Suprapubic skin (tissue), 4 donors: ENCODE measurements around the gene SPA17. TPM values are rescaled to one million over a fixed set of nuclear protein-coding genes. Genes with fewer than 3 reads are reported as not detected.

Source experiments
- DNase-seq, 2 donors: peaks; one replicate each; pipeline ENCODE4 v3.0.0-alpha.2; 2019; ENCODE audit warnings: low spot score in 2 of 2
- H3K27ac ChIP-seq: fragments of 200-600 bp; sonication (generic); one replicate; pipeline ENCODE4 v1.5.1; 2019
- H3K27me3 ChIP-seq: fragments of 200-600 bp; sonication (generic); one replicate; pipeline ENCODE4 v1.5.1; 2019
- H3K36me3 ChIP-seq: fragments of 200-600 bp; sonication (generic); one replicate; pipeline ENCODE4 v1.5.1; 2019
- H3K4me1 ChIP-seq: fragments of 200-600 bp; sonication (generic); one replicate; pipeline ENCODE4 v1.5.1; 2019
- H3K4me3 ChIP-seq: fragments of 200-600 bp; sonication (generic); one replicate; pipeline ENCODE4 v1.5.1; 2019; ENCODE audit warnings: mild to moderate bottlenecking
- H3K9me3 ChIP-seq: fragments of 200-600 bp; sonication (generic); one replicate; pipeline ENCODE4 v1.5.1; 2019
- POLR2AphosphoS5 ChIP-seq, 3 donors: sonication (generic); formaldehyde crosslinking; IDR thresholded peaks; one replicate each; pipeline ENCODE4 v1.6.1; 2017; ENCODE audit warnings: antibody characterized with exemption in 3 of 3
- WGBS: methylation state at CpG from one replicate; pipeline ENCODE4 v1.1.5; 2018; 5-methylcytosine and 5-hydroxymethylcytosine counted together
- total RNA-seq, 4 donors: library from RNA; depleted of rRNA; stranded (reverse); fragments of >200 nt; gene quantifications; one replicate each; pipeline ENCODE4 v1.1.0, GENCODE V29; 2016
- TF ChIP-seq, protein P1 (sequence below), 2 donors: fragments of 200-600 bp in 1 of 2; fragments of 450-650 bp in 1 of 2; sonication (generic) in 1 of 2; IDR thresholded peaks; one replicate each; pipeline ENCODE4 v1.5.1; 2016 to 2019; ENCODE audit warnings: antibody characterized with exemption in 2 of 2, mild to moderate bottlenecking in 1 of 2, moderate library complexity in 1 of 2

SPA17 gene
- total RNA-seq, 4 donors from 2014 or later: 1.1 to 8.1 (median 2.4) TPM

DNA sequence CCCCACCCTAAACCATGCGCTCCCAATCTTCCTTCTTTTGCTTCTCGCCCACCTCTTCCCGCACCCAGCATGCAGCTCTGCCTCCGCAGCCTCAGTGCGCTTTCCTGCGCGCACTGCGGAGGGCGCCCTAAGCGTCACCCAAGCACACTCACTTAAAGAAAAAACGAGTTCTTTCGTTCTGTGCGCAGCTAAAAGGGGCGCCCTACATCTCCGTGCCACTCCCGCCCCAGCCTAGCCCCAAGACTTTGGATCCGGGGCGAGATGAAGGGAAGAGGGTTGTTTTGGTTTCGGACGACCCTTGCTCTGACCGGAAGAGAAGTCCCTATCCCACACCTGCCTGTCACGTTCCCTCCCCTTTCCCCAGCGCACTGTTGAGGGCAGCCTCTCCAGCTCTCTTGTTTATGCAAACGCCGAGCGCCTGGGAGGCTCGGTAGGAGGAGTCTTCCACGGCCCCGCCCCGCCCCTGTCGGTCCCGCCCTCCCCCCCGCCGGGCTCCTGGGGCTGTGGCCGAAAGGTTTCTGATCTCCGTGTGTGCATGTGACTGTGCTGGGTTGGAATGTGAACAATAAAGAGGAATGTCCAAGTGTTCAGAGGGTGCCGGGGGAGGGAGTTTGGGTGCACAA, 73.0 kb downstream of the SPA17 start:
- no peak for TF ChIP-seq POLR2AphosphoS5 (IDR thresholded peaks at IDR 0.05)
- TF ChIP-seq, protein P1, sequence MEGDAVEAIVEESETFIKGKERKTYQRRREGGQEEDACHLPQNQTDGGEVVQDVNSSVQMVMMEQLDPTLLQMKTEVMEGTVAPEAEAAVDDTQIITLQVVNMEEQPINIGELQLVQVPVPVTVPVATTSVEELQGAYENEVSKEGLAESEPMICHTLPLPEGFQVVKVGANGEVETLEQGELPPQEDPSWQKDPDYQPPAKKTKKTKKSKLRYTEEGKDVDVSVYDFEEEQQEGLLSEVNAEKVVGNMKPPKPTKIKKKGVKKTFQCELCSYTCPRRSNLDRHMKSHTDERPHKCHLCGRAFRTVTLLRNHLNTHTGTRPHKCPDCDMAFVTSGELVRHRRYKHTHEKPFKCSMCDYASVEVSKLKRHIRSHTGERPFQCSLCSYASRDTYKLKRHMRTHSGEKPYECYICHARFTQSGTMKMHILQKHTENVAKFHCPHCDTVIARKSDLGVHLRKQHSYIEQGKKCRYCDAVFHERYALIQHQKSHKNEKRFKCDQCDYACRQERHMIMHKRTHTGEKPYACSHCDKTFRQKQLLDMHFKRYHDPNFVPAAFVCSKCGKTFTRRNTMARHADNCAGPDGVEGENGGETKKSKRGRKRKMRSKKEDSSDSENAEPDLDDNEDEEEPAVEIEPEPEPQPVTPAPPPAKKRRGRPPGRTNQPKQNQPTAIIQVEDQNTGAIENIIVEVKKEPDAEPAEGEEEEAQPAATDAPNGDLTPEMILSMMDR (IDR thresholded peaks at IDR 0.05): peak in 1 of 2 donors; percentile 29
- H3K27me3 ChIP-seq: peaks cover 90% of the 10 kb centered on the region
- under 1% methylated on average over 21 of the region's 37 CpGs for WGBS
- H3K4me1 ChIP-seq: peaks cover 22% of the 10 kb centered on the region
- H3K36me3 ChIP-seq: no peaks in the 10 kb centered on the region
- H3K4me3 ChIP-seq: peak overlapping the region; percentile 54
- DNase-seq: peak; percentile 83 to 84
- no peaks in the 10 kb centered on the region for H3K9me3 ChIP-seq
- no peak overlapping the region for H3K27ac ChIP-seq

Other genes with a start within 250 kb of the SPA17 start
- gene OR8B4, start 249.0 kb upstream of the SPA17 start, total RNA-seq: not detected
- not detected for gene OR8B8, start 228.2 kb upstream of the SPA17 start, total RNA-seq
- gene OR8B12, start 130.2 kb upstream of the SPA17 start, total RNA-seq: not detected
- not detected for gene OR8A1, start 103.9 kb upstream of the SPA17 start, total RNA-seq
- not detected for gene PANX3, start 62.5 kb upstream of the SPA17 start, total RNA-seq
- gene TBRG1, start 51.0 kb upstream of the SPA17 start, total RNA-seq: 10 to 100 TPM; 25.9 to 48.8 (median 32.8) TPM
- gene SIAE, start 165 bp upstream of the SPA17 start, total RNA-seq: 1 to 10 TPM; 6.6 to 8.9 (median 7.7) TPM
- gene NRGN, start 66.0 kb downstream of the SPA17 start, total RNA-seq: 1 to 10 TPM in 1 of 4 donors, under 1 TPM in 1, not detected in 2; 0.65 to 1.3 TPM
- 1 to 10 TPM in 3 of 4 donors, under 1 TPM in 1; 0.60 to 3.3 (median 1.7) TPM for gene VSIG2, start 78.4 kb downstream of the SPA17 start, total RNA-seq
- 10 to 100 TPM; 11.0 to 26.5 (median 15.6) TPM for gene ESAM, start 88.4 kb downstream of the SPA17 start, total RNA-seq
- gene MSANTD2, start 126.5 kb downstream of the SPA17 start, total RNA-seq: 10 to 100 TPM in 2 of 4 donors, 1 to 10 TPM in 2; 5.5 to 42.5 (median 11.7) TPM
- gene ROBO3, start 191.5 kb downstream of the SPA17 start, total RNA-seq: 1 to 10 TPM; 1.9 to 6.8 (median 3.6) TPM
- gene ROBO4, start 224.0 kb downstream of the SPA17 start, total RNA-seq: 10 to 100 TPM in 2 of 4 donors, 1 to 10 TPM in 2; 2.5 to 18.7 (median 9.6) TPM
- not detected for gene HEPN1, start 245.3 kb downstream of the SPA17 start, total RNA-seq